ENCODE results near the gene ZFHX2. TPM values are rescaled to one million over a fixed set of nuclear protein-coding genes. Genes with fewer than 3 reads are reported as not detected.
A peak's percentile ranks its signal among the peaks of the same experiment; 100 is the strongest.

The ZFHX2 gene
- total and polyA plus RNA-seq, 2 of the 13 experiments (the other 11 are each of a cell fraction or from before 2014, with no cell fraction given): 0.17 to 0.44 TPM

GRCh38 chr14:23556700-23557440 lies 5.3 kb upstream of the ZFHX2 start (continued):
- TF ChIP-seq CENPT (CRISPR knock-in tag; IDR thresholded peaks at IDR 0.05; ENCODE audit: low read depth): no peak
- TF ChIP-seq HOXA3 (CRISPR knock-in tag; IDR thresholded peaks at IDR 0.05): no peak
- TF ChIP-seq KLF16 (CRISPR knock-in tag; IDR thresholded peaks at IDR 0.05): no peak
- TF ChIP-seq ATF7 (IDR thresholded peaks at IDR 0.05): no peak
- no peak for TF ChIP-seq ATF7 (CRISPR knock-in tag; IDR thresholded peaks at IDR 0.05)
- no peak for TF ChIP-seq ZNF574 (CRISPR knock-in tag; IDR thresholded peaks at IDR 0.05)
- TF ChIP-seq ZNF790 (CRISPR knock-in tag; IDR thresholded peaks at IDR 0.05; ENCODE audit: borderline replicate concordance): no peak
- 0 out of 2 replicates have a peak, but pooled peaks have one; percentile 19 for TF ChIP-seq CREB3 (CRISPR knock-in tag; IDR thresholded peaks at IDR 0.05)
- TF ChIP-seq ARNT2 (CRISPR knock-in tag; IDR thresholded peaks at IDR 0.05; ENCODE audit: low read depth): no peak
- TF ChIP-seq SYNCRIP (IDR thresholded peaks at IDR 0.05; ENCODE audit: insufficient read depth, low read depth, low read length): no peak
- no peak for TF ChIP-seq ZNF207 (IDR thresholded peaks at IDR 0.05; ENCODE audit: borderline replicate concordance)
- TF ChIP-seq, protein P1, sequence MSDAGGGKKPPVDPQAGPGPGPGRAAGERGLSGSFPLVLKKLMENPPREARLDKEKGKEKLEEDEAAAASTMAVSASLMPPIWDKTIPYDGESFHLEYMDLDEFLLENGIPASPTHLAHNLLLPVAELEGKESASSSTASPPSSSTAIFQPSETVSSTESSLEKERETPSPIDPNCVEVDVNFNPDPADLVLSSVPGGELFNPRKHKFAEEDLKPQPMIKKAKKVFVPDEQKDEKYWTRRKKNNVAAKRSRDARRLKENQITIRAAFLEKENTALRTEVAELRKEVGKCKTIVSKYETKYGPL (CRISPR knock-in tag; IDR thresholded peaks at IDR 0.05): no peak
- no peak for TF ChIP-seq SIN3A (IDR thresholded peaks at IDR 0.05; ENCODE audit: borderline replicate concordance, low read depth, low read length)
- no peak for TF ChIP-seq IKZF1 (IDR thresholded peaks at IDR 0.05)
- no peak for TF ChIP-seq TAF1 (CRISPR knock-in tag; IDR thresholded peaks at IDR 0.05)
- TF ChIP-seq JARID2 (CRISPR knock-in tag; IDR thresholded peaks at IDR 0.05; ENCODE audit: insufficient replicate concordance): no peak
- TF ChIP-seq ETV6 (CRISPR knock-in tag; conservative IDR thresholded peaks at IDR 0.05): 0 out of 2 replicates have a peak, but pooled peaks have one; percentile 40
- peak; percentile 0; the same call in 1 of the 2 replicates for TF ChIP-seq SKIL (CRISPR knock-in tag; IDR thresholded peaks at IDR 0.05; ENCODE audit: borderline replicate concordance)
- TF ChIP-seq, protein P2, sequence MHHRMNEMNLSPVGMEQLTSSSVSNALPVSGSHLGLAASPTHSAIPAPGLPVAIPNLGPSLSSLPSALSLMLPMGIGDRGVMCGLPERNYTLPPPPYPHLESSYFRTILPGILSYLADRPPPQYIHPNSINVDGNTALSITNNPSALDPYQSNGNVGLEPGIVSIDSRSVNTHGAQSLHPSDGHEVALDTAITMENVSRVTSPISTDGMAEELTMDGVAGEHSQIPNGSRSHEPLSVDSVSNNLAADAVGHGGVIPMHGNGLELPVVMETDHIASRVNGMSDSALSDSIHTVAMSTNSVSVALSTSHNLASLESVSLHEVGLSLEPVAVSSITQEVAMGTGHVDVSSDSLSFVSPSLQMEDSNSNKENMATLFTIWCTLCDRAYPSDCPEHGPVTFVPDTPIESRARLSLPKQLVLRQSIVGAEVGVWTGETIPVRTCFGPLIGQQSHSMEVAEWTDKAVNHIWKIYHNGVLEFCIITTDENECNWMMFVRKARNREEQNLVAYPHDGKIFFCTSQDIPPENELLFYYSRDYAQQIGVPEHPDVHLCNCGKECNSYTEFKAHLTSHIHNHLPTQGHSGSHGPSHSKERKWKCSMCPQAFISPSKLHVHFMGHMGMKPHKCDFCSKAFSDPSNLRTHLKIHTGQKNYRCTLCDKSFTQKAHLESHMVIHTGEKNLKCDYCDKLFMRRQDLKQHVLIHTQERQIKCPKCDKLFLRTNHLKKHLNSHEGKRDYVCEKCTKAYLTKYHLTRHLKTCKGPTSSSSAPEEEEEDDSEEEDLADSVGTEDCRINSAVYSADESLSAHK (CRISPR knock-in tag; IDR thresholded peaks at IDR 0.05; ENCODE audit: borderline replicate concordance): no peak
- TF ChIP-seq MBD4 (IDR thresholded peaks at IDR 0.05; ENCODE audit: borderline replicate concordance, low read length): no peak
- no peak for TF ChIP-seq ZNF101 (CRISPR knock-in tag; IDR thresholded peaks at IDR 0.05; ENCODE audit: borderline replicate concordance, low read depth)

Data from HepG2 (cell line).